Osteocyte (in vitro differentiated cells): Measurements from ENCODE around the gene IL36A. TPM values are rescaled to one million over a fixed set of nuclear protein-coding genes. Genes with fewer than 3 reads are reported as not detected.

ENCODE experiments used
- DNase-seq: peaks from one replicate; pipeline ENCODE4 v3.0.0; 2021; ENCODE audit warnings: mixed read lengths; ENCODE audit not compliant: unreplicated experiment; ENCODE audit errors: extremely low spot score
- H3K27ac Mint-ChIP-seq: one replicate; pipeline ENCODE4 v1.8.0; 2021; ENCODE audit warnings: mild to moderate bottlenecking, mixed read lengths; ENCODE audit not compliant: unreplicated experiment
- H3K27me3 Mint-ChIP-seq: one replicate; pipeline ENCODE4 v1.8.0; 2021; ENCODE audit warnings: mixed read lengths; ENCODE audit not compliant: unreplicated experiment
- H3K36me3 Mint-ChIP-seq: one replicate; pipeline ENCODE4 v1.8.0; 2021; ENCODE audit warnings: mixed read lengths; ENCODE audit not compliant: unreplicated experiment
- H3K4me1 Mint-ChIP-seq: one replicate; pipeline ENCODE4 v1.8.0; 2021; ENCODE audit warnings: mixed read lengths; ENCODE audit not compliant: unreplicated experiment
- H3K4me3 Mint-ChIP-seq: one replicate; pipeline ENCODE4 v1.8.0; 2021; ENCODE audit warnings: mild to moderate bottlenecking, moderate library complexity, mixed read lengths; ENCODE audit not compliant: unreplicated experiment
- H3K9me3 Mint-ChIP-seq: one replicate; pipeline ENCODE4 v1.8.0; 2021; ENCODE audit warnings: mixed read lengths; ENCODE audit not compliant: unreplicated experiment
- CTCF ChIP-seq: fragments of 200-600 bp; sonication (generic); IDR thresholded peaks from 2 replicates; pipeline ENCODE4 v1.5.0; 2021; ENCODE audit warnings: antibody characterized with exemption, mild to moderate bottlenecking, moderate library complexity
- total RNA-seq: library from RNA; stranded (reverse); gene quantifications from 2 replicates; pipeline ENCODE4 v1.2.1, GENCODE V29; 2021

The IL36A gene
- total RNA-seq, 1 donor from 2014 or later = not detected

- no peak for DNase-seq
- Mint-ChIP-seq H3K9me3 (no peaks in the 10 kb centered on the region), H3K27me3 (peaks cover 26% of the 10 kb centered on the region), H3K4me3 (no peak overlapping the region), H3K4me1 (no peaks in the 10 kb centered on the region), H3K27ac (no peak overlapping the region), H3K36me3 (no peaks in the 10 kb centered on the region)
- no peak for TF ChIP-seq CTCF
Observed at GRCh38 chr2:112979731-112980130, 25.5 kb upstream of the IL36A start.

GRCh38 chr2:112980537-112980936 lies 24.7 kb upstream of the IL36A start:
- no peak for DNase-seq
- Mint-ChIP-seq H3K4me1 (no peaks in the 10 kb centered on the region), H3K36me3 (no peaks in the 10 kb centered on the region), H3K27me3 (peaks cover 29% of the 10 kb centered on the region), H3K4me3 (no peak overlapping the region), H3K9me3 (no peaks in the 10 kb centered on the region), H3K27ac (no peak overlapping the region)
- no peak for TF ChIP-seq CTCF

GRCh38 chr2:112985090-112985489 lies 20.2 kb upstream of the IL36A start:
- no peak for DNase-seq
- Mint-ChIP-seq H3K9me3 (peaks cover 9% of the 10 kb centered on the region), H3K27ac (no peak overlapping the region), H3K4me3 (no peak overlapping the region), H3K4me1 (no peaks in the 10 kb centered on the region), H3K27me3 (peaks cover 22% of the 10 kb centered on the region), H3K36me3 (no peaks in the 10 kb centered on the region)
- no peak for TF ChIP-seq CTCF

GRCh38 chr2:112989611-112990010 lies 15.6 kb upstream of the IL36A start:
- peaks cover 23% of the 10 kb centered on the region for H3K9me3 Mint-ChIP-seq
- DNase-seq = no peak
- no peaks in the 10 kb centered on the region for H3K36me3 Mint-ChIP-seq
- H3K27ac Mint-ChIP-seq = no peak overlapping the region
- no peak for TF ChIP-seq CTCF
- no peaks in the 10 kb centered on the region for H3K4me1 Mint-ChIP-seq
- peaks cover 50% of the 10 kb centered on the region for H3K27me3 Mint-ChIP-seq
- no peak overlapping the region for H3K4me3 Mint-ChIP-seq

- H3K9me3 Mint-ChIP-seq = peaks cover 23% of the 10 kb centered on the region
Observed at GRCh38 chr2:112993831-112994230, 11.4 kb upstream of the IL36A start.

More at GRCh38 chr2:112993831-112994230, 11.4 kb upstream of the IL36A start:
- Mint-ChIP-seq H3K4me3 (no peak overlapping the region), H3K27ac (no peak overlapping the region), H3K36me3 (no peaks in the 10 kb centered on the region), H3K4me1 (no peaks in the 10 kb centered on the region), H3K27me3 (peaks cover 49% of the 10 kb centered on the region)
- no peak for DNase-seq
- no peak for TF ChIP-seq CTCF
